Caki2 (cell line): ENCODE measurements around the gene ARHGAP12. TPM values are rescaled to one million over a fixed set of nuclear protein-coding genes. Genes with fewer than 3 reads are reported as not detected.

Experiments
- DNase-seq: peaks from one replicate; pipeline ENCODE4 v3.0.0-alpha.2; 2015; ENCODE audit warnings: low read depth
- in situ Hi-C: cut with HindIII; loops from 2 replicates; pipeline ENCODE4 v1.10.0; 2016; ENCODE audit warnings: low sequenced_read_pairs, low pct_unique_long_range_greater_than_20kb, mixed read lengths
- total RNA-seq: library from RNA; depleted of rRNA; stranded (reverse); fragments of >200 nt; shearing (Covaris generic); gene quantifications from 2 replicates; pipeline ENCODE4 v1.2.3, GENCODE V29; 2014; ENCODE audit warnings: low replicate concordance; rRNA removed

ARHGAP12 gene
- total RNA-seq, 1 experiment from 2014 or later, result 28.0 TPM

- DNase-seq, result no peak
- in situ Hi-C loops, result no loop called here
Observed at GRCh38 chr10:31760674-31761081, 168.0 kb downstream of the ARHGAP12 start.

GRCh38 chr10:31759799-31760626 is 168.6 kb downstream of the ARHGAP12 start:
- in situ Hi-C loops, result no loop called here
- DNase-seq, result peak; percentile 95

DNA sequence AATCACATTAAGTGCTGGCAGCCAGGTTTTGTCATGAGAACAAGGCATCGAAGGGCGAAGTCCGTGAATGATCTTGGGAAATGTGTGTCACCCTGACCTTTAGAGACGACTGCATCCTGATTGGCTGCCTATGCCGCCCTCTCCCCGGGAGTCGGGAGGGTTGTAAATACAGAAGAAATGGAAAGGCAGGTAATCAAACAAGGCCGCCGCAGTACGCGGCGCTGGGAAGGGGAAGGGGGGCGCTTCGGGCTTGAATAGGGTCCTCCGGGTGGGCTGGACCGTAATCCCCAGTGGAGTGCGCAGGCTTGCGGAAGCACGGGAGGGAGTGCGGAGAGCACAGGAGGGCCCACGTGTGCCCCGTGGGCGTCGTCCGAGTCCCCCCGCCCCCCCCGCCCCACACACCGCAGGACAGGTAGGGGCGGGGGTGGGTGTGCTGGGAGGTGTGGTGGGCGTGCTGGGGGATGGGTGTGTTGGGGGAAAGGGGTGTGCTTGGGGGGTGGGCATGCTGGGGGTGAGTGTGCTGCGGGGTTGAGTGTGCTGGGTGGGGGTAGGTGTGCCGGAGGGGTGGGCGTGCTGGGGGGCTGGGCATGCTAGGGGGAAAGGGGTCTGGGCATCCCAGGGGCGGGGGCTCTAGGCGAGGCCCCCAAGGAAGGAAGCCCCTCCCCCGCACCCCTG is 169.4 kb downstream of the ARHGAP12 start:
- DNase-seq, result peak; percentile 80
- in situ Hi-C loops, result no loop called here

- in situ Hi-C loops, result no loop called here
- no peak for DNase-seq
Observed at GRCh38 chr10:31758495-31758894, 170.1 kb downstream of the ARHGAP12 start.

DNA sequence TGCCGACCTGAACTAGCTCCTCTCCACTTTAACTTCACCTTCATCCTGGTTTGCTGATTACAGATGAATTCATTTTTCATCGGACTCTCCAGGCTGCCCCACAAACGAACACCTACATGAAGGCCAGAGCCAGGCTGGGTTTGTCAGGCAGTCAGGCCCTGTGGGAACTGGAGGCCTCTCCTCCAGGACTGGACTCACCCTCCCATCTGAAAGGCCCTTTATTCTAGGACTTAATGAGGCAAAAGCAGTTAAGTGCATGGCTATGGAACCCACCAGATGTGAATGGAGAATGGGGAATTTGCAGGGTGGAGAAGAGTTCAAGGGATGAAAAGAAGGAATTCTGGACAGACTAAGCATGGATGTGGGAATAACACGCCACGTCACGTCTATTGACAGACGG is 170.8 kb downstream of the ARHGAP12 start:
- in situ Hi-C loops, result no loop called here
- no peak for DNase-seq

DNA sequence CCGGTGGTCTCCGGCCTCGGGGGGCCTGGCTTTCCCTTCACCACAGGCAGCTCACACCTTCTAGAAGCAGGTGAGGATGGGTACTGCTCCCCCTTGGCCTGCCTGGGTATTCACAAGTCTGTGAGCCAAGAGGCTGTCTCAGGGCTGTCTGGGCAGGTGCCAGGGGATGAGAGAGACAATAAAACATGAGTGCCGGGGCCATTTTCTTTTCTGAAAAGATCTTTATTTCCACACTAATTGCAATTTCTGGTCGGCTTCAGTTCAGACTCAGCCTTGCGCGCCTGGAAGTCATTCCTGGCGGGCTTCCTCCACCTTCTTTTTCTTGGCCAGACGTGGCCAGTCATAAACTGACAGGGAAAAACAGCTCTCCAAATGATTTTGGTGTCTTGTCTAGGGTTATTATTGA is 171.2 kb downstream of the ARHGAP12 start:
- no peak for DNase-seq
- in situ Hi-C loops, result no loop called here

DNA sequence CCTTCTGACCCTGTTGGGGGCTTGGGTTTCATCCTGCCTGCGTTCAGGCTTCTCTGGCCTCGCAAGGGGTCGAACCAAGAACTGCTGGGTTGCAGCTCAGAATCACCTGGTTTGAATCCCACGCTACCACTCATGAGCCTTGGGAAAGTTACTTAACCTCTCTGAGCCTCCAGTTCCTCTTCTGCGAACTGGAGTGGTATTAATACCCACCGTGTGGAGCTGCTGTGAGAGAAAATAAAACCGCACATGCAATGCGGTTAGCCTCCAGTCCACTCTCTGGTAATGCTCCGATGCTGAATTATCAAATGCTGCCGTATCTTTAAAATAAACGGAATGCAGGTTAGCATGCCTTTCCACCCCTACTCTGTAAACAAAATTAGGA is 171.9 kb downstream of the ARHGAP12 start:
- DNase-seq, result no peak
- in situ Hi-C loops, result no loop called here

DNA sequence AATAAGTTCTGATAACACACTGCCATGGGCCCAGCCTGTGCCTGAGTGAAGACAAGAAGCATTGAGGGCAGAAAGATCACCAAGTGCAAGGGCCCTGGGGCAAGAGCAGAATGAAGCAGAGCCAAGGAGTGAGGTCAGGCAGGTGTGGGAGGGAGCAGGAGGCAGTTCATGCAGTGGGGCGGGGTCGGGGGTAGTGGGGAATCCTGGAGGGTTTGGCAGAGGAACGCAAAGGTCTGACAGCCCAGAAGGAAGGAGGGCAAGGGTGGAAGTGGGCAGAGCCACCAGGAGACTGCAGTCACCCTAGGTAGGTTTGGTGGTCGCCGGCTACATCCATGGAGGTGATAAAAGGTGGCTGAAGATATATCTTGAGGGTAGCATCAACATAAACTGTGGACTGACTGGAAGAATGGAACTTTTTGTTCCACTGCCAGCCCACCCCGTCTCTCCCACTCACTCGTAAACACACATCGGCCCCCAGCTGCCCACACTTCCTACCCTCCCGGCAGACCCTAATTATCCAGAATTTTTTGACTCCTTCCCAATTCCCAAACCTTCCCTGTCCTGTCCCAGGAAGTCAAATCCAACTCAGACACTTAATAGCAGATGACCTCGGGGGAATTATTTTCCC is 172.4 kb downstream of the ARHGAP12 start:
- DNase-seq, result no peak

More for the DNA sequence above, 172.4 kb downstream of the ARHGAP12 start:
- in situ Hi-C loops, result no loop called here

Other genes with a start within 250 kb of the ARHGAP12 start
- 28.8 and 33.6 TPM in 2 replicates for gene KIF5B, start 127.6 kb upstream of the ARHGAP12 start, total RNA-seq